Lung (tissue), 12 donors: ENCODE measurements around the gene MED12. TPM values are rescaled to one million over a fixed set of nuclear protein-coding genes. Genes with fewer than 3 reads are reported as not detected.

Source experiments
- ATAC-seq: fragments of 200-7000 bp; cut with Tn5 transposase; one replicate; pipeline ENCODE4 v1.9.1; 2020; ENCODE audit warnings: moderate number of reproducible peaks; ENCODE audit not compliant: insufficient read depth, low FRiP score
- DNase-seq, 3 donors: peaks; one replicate each; pipeline ENCODE4 v3.0.0-alpha.2; 2013 to 2017
- H3K27ac ChIP-seq, 2 donors: one replicate each; pipeline ENCODE4 v1.5.1; 2013; ENCODE audit warnings: mild to moderate bottlenecking in 2 of 2, moderate library complexity in 2 of 2, control low read depth in 1 of 2, inconsistent platforms in 1 of 2, low read depth in 1 of 2, low read length in 1 of 2
- H3K27me3 ChIP-seq, 3 donors: one replicate each; pipeline ENCODE4 v1.5.1; 2013; ENCODE audit warnings: low read length in 2 of 3; ENCODE audit not compliant: control insufficient read depth in 3 of 3, insufficient read depth in 3 of 3
- H3K36me3 ChIP-seq, 4 donors: one replicate each; pipeline ENCODE4 v1.5.1; 2013; ENCODE audit warnings: low read length in 4 of 4, mild to moderate bottlenecking in 1 of 4, moderate library complexity in 1 of 4; ENCODE audit not compliant: control insufficient read depth in 4 of 4, insufficient read depth in 4 of 4
- H3K4me1 ChIP-seq, 5 donors: one replicate each; pipeline ENCODE4 v1.5.1; 2013; ENCODE audit warnings: low read length in 5 of 5, mild to moderate bottlenecking in 2 of 5, moderate library complexity in 1 of 5; ENCODE audit not compliant: control insufficient read depth in 5 of 5, insufficient read depth in 5 of 5
- H3K4me3 ChIP-seq: one replicate; pipeline ENCODE4 v1.5.1; 2013; ENCODE audit warnings: mild to moderate bottlenecking, control low read depth, moderate library complexity
- H3K9ac ChIP-seq, 2 donors: one replicate each; pipeline ENCODE4 v1.5.1; 2013; ENCODE audit warnings: low read length in 2 of 2, control low read depth in 1 of 2; ENCODE audit not compliant: insufficient read depth in 1 of 2
- H3K9me3 ChIP-seq, 4 donors: one replicate each; pipeline ENCODE4 v1.5.1; 2013; ENCODE audit warnings: low read length in 3 of 4, mild to moderate bottlenecking in 1 of 4, moderate library complexity in 1 of 4; ENCODE audit not compliant: control insufficient read depth in 4 of 4, insufficient read depth in 3 of 4
- WGBS, 2 donors: extraction: QIAGEN DNeasy Blood & Tissue Kit; methylation state at CpG; one replicate each; pipeline ENCODE4 v1.1.7; 2013; 5-methylcytosine and 5-hydroxymethylcytosine counted together
- polyA plus RNA-seq, 2 donors: library from polyadenylated mRNA; stranded (reverse); fragments of 200-250 nt; gene quantifications; one replicate each; pipeline ENCODE4 v1.2.1, GENCODE V29; 2013
- total RNA-seq, 2 donors: library from RNA; depleted of rRNA in 1 of 2; stranded (reverse); fragments of >200 nt in 1 of 2; gene quantifications; one replicate each; pipeline ENCODE4 v1.2.1, GENCODE V29; 2014 to 2021
- TF ChIP-seq, protein P1 (sequence below): IDR thresholded peaks from 2 replicates; pipeline ENCODE4 v1.5.1; 2012; ENCODE audit warnings: mild to moderate bottlenecking; ENCODE audit errors: control extremely low read depth, extremely low read depth
- donor health status: control.
- donor health status: control.
- donor health status: Bipolar disorder and iron deficiency.
- donor health status: healthy.
- donor health status: DM: yes; HTN: yes; CAD: no.

Gene MED12
- total and polyA plus RNA-seq, 4 donors = 10.3 to 41.1 (median 24.9) TPM

DNA sequence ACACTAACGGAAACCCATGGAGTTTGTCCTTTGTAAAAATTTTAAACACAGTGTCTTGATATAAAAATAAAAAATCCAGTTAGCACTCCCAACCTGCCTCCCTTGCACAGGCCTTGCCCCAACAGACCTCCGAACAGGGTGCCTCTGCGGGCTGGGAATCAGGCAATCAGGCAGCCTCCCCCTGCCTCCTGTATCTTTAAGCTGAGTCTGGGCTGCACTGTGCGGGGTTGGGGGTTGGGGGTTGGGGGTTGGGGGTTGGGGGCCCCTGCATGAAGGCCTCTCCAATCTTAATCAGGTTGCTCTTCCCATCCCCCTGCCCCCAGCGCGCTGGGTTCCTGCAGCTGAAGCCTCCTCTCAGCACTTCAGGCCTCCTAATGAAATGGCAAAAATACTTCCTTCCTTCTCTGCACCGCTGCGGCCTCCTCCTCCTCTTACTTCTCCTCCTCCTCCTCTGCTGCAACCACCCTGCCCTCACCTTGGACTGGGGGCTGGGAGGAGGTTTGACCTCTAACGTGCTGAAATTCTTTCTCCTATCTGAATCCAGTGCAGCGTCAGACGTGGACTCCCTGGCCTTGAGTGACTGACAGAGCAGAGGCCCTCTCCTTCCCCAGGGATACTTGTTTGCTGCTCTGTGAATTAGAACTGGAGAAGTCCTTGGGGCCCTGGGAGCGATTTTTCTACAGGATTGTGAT, 52.9 kb downstream of the MED12 start:
- Histone ChIP-seq H3K9me3 (peaks cover 0 to 2% (median 0%) of the 10 kb centered on the region in 4 donors), H3K9ac (no peak overlapping the region), H3K27me3 (no peaks in the 10 kb centered on the region), H3K4me3 (no peak overlapping the region), H3K4me1 (peaks cover 0 to 4% (median 0%) of the 10 kb centered on the region in 5 donors), H3K27ac (no peak overlapping the region), H3K36me3 (no peaks in the 10 kb centered on the region)
- TF ChIP-seq, protein P1, sequence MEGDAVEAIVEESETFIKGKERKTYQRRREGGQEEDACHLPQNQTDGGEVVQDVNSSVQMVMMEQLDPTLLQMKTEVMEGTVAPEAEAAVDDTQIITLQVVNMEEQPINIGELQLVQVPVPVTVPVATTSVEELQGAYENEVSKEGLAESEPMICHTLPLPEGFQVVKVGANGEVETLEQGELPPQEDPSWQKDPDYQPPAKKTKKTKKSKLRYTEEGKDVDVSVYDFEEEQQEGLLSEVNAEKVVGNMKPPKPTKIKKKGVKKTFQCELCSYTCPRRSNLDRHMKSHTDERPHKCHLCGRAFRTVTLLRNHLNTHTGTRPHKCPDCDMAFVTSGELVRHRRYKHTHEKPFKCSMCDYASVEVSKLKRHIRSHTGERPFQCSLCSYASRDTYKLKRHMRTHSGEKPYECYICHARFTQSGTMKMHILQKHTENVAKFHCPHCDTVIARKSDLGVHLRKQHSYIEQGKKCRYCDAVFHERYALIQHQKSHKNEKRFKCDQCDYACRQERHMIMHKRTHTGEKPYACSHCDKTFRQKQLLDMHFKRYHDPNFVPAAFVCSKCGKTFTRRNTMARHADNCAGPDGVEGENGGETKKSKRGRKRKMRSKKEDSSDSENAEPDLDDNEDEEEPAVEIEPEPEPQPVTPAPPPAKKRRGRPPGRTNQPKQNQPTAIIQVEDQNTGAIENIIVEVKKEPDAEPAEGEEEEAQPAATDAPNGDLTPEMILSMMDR = no peak
- DNase-seq (no peak), ATAC-seq (no peak)
- WGBS, 2 donors = 32 to 50% methylated on average over 7 to 12 of the region's 12 CpGs

DNA sequence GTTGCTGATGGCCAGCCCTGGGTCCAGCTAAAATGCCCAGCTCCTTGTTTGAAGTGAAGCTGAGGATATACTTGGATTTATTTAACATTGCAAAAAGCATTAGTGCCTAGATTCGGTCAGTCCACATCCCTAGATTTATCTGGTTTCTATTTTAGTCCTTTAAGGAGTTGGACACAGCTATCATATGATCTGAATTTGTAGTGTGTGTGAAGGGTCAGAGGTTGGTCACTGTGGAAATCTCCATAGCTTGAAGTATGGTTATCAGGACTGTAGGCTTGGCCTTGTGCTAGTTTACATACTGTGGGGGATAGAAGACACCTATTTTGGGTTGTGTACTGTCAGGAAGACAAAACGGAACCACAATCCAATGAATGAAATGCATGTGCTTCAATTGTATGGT, 55.0 kb downstream of the MED12 start:
- peaks cover 0 to 4% (median 0%) of the 10 kb centered on the region in 5 donors for H3K4me1 ChIP-seq

DNA sequence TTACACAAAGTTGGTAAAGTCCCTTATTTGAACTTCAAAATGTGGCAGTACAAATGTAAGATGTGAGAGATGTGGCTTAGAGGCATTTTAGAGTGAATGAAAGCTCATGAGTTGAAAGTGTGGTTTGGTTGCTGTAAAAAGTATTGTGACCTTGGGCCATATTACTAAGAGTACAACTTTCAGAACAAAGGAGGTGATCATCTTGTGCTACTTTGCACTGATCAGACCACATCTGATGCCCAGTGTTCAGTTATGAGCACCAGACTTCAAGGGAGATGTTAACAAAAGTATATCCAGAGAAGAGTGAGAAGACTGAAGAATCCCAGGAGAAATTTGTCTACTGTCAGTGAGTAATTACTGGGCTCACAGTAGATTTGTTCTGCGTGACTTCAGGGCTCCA, 56.4 kb downstream of the MED12 start:
- no peak for ATAC-seq
- Histone ChIP-seq H3K36me3 (no peaks in the 10 kb centered on the region), H3K4me1 (peaks cover 0 to 4% (median 0%) of the 10 kb centered on the region in 5 donors), H3K27ac (no peak overlapping the region), H3K9ac (no peak overlapping the region), H3K9me3 (no peaks in the 10 kb centered on the region), H3K27me3 (no peaks in the 10 kb centered on the region), H3K4me3 (no peak overlapping the region)
- no peak for DNase-seq
- TF ChIP-seq, protein P1 = no peak
- 76 to 94% methylated on average over 1 of the region's 1 CpG for WGBS, 2 donors

More for the DNA sequence above, 55.0 kb downstream of the MED12 start:
- no peak for ATAC-seq
- Histone ChIP-seq H3K9ac (no peak overlapping the region), H3K27ac (no peak overlapping the region), H3K9me3 (no peaks in the 10 kb centered on the region), H3K27me3 (no peaks in the 10 kb centered on the region), H3K4me3 (no peak overlapping the region), H3K36me3 (no peaks in the 10 kb centered on the region)
- no peak for DNase-seq
- TF ChIP-seq, protein P1 = no peak
- 70 to 95% methylated on average over 2 of the region's 2 CpGs for WGBS, 2 donors
